ENCODE results near the gene FZD8. TPM values are rescaled to one million over a fixed set of nuclear protein-coding genes. Genes with fewer than 3 reads are reported as not detected.
"Not testable (repeated sequence)": the region's sequence is repeated elsewhere in the genome, so short reads cannot be mapped to it uniquely, and the experiment has no call there.

FZD8 gene, protein sequence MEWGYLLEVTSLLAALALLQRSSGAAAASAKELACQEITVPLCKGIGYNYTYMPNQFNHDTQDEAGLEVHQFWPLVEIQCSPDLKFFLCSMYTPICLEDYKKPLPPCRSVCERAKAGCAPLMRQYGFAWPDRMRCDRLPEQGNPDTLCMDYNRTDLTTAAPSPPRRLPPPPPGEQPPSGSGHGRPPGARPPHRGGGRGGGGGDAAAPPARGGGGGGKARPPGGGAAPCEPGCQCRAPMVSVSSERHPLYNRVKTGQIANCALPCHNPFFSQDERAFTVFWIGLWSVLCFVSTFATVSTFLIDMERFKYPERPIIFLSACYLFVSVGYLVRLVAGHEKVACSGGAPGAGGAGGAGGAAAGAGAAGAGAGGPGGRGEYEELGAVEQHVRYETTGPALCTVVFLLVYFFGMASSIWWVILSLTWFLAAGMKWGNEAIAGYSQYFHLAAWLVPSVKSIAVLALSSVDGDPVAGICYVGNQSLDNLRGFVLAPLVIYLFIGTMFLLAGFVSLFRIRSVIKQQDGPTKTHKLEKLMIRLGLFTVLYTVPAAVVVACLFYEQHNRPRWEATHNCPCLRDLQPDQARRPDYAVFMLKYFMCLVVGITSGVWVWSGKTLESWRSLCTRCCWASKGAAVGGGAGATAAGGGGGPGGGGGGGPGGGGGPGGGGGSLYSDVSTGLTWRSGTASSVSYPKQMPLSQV
- 6.6 TPM in 2 replicates for polyA plus RNA-seq (2013)

GRCh38 chr10:35642035-35642792, at the start of gene FZD8:
Gene FZD8, minus strand, starts transcription at chr10:35642296. Its CDS starts 867 bp downstream, at chr10:35641429.
- H4K8ac ChIP-seq (ENCODE audit: low read depth, low read length): peak within 1 kb of the TSS; percentile 45
- peak within 1 kb of the TSS; percentile 74 for H2AFZ ChIP-seq (ENCODE audit: insufficient read depth, low read length, poor library complexity)
- H3K79me1 ChIP-seq (ENCODE audit: low read length): peaks cover 17% of the 10 kb centered on the region
- peak within 1 kb of the TSS; percentile 75 for H4K91ac ChIP-seq (ENCODE audit: low read depth, low read length)
- no peak within 1 kb of the TSS for H2AK5ac ChIP-seq (ENCODE audit: low read length)
- H3K9me3 ChIP-seq (ENCODE audit: insufficient read depth, low read depth, low read length): peaks cover 6% of the 10 kb centered on the region
- H3K36me3 ChIP-seq (ENCODE audit: control insufficient read depth in 1 of 2, insufficient read depth in 2 of 2, low read length in 2 of 2): peaks cover 0 to 4% of the 10 kb centered on the region in 2 experiments
- H3K9ac ChIP-seq (ENCODE audit: low read length): peak within 1 kb of the TSS; percentile 92
- peak within 1 kb of the TSS; percentile 22 for H3K4ac ChIP-seq (ENCODE audit: low read depth, low read length)
- peaks cover 11 to 18% of the 10 kb centered on the region in 2 experiments for H3K4me1 ChIP-seq (ENCODE audit: control insufficient read depth in 1 of 2, insufficient read depth in 2 of 2, low read length in 2 of 2)
- H3K4me3 ChIP-seq (ENCODE audit: low read depth, low read length): peak within 1 kb of the TSS; percentile 87
- no peak within 1 kb of the TSS for H2BK12ac ChIP-seq (ENCODE audit: low read length)
- H3K23ac ChIP-seq (ENCODE audit: low read length): no peak within 1 kb of the TSS
- WGBS (ENCODE audit: extremely low coverage, insufficient coverage, insufficient read length): no CpG with 5 or more reads among the region's 80 CpGs
- H2BK5ac ChIP-seq (ENCODE audit: low read depth, low read length, poor library complexity): peak within 1 kb of the TSS; percentile 58
- peak within 1 kb of the TSS; percentile 46 for H3K14ac ChIP-seq (ENCODE audit: low read length)
- peaks cover 4% of the 10 kb centered on the region for H3K79me2 ChIP-seq (ENCODE audit: control insufficient read depth, insufficient read depth, low read length, poor library complexity)
- H3K18ac ChIP-seq (ENCODE audit: low read length): peak within 1 kb of the TSS; percentile 5
- peak within 1 kb of the TSS; percentile 72 for H3K4me2 ChIP-seq (ENCODE audit: low read length)
- H2BK120ac ChIP-seq (ENCODE audit: insufficient read depth, low read length, poor library complexity): peak within 1 kb of the TSS; percentile 44
- peak within 1 kb of the TSS; percentile 83 for H3K27ac ChIP-seq (ENCODE audit: low read depth, low read length)
- peaks cover 2% of the 10 kb centered on the region for H3K27me3 ChIP-seq (ENCODE audit: insufficient read depth, low read length)
- DNase-seq: peak; percentile 96 to 98
- H4K12ac ChIP-seq (ENCODE audit: low read depth, low read length): peak within 1 kb of the TSS; percentile 54

DNA sequence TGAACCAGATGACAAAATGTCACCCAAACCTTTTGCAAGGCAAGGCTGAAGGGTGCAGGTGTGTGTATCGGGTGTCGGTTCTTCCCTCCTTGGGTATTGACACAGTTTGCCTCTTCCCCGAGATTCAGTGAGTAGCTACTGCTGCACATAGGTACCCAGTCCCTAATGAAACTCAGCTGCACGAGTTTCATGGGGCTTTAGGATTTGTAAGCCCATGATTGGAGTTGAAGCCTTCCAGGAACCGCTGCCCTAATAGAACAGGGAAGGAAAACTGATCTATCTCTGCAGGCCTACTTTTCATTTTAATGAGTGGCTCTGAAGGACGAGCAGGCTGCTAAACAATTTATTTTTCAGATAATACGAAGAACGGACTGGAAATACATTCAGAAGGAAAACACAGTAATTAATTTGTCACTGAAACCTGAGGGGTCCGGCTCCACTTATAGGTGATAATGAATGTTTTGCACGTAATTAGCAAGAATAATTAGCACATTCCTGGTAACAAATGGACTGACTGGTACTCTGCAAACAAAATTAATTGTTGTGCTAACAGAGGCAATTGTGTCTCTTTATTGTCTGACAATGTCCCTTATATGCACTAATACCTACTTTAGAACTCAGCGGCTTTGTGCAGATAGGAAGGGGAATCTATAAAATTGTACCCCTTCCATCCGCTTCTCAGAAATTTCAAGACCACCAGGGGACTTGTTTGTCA, 49.6 kb upstream of the FZD8 start:
- H2BK12ac ChIP-seq (ENCODE audit: low read length): no peak overlapping the region
- no peak overlapping the region for H2AFZ ChIP-seq (ENCODE audit: insufficient read depth, low read length, poor library complexity)
- no peaks in the 10 kb centered on the region for H3K27me3 ChIP-seq (ENCODE audit: insufficient read depth, low read length)
- no peak for DNase-seq
- H3K4me1 ChIP-seq (ENCODE audit: control insufficient read depth in 1 of 2, insufficient read depth in 2 of 2, low read length in 2 of 2): no peaks in the 10 kb centered on the region
- H3K4ac ChIP-seq (ENCODE audit: low read depth, low read length): no peak overlapping the region
- H4K91ac ChIP-seq (ENCODE audit: low read depth, low read length): no peak overlapping the region
- no CpG with 5 or more reads among the region's 12 CpGs for WGBS (ENCODE audit: extremely low coverage, insufficient coverage, insufficient read length)
- H3K27ac ChIP-seq (ENCODE audit: low read depth, low read length): no peak overlapping the region
- H3K9ac ChIP-seq (ENCODE audit: low read length): no peak overlapping the region
- H2BK120ac ChIP-seq (ENCODE audit: insufficient read depth, low read length, poor library complexity): no peak overlapping the region
- no peak overlapping the region for H2BK5ac ChIP-seq (ENCODE audit: low read depth, low read length, poor library complexity)
- H3K79me1 ChIP-seq (ENCODE audit: low read length): no peaks in the 10 kb centered on the region
- no peaks in the 10 kb centered on the region for H3K9me3 ChIP-seq (ENCODE audit: insufficient read depth, low read depth, low read length)
- H3K36me3 ChIP-seq (ENCODE audit: control insufficient read depth in 1 of 2, insufficient read depth in 2 of 2, low read length in 2 of 2): no peaks in the 10 kb centered on the region
- no peak overlapping the region for H4K8ac ChIP-seq (ENCODE audit: low read depth, low read length)
- H3K4me3 ChIP-seq (ENCODE audit: low read depth, low read length): no peak overlapping the region
- H3K14ac ChIP-seq (ENCODE audit: low read length): no peak overlapping the region
- no peak overlapping the region for H3K18ac ChIP-seq (ENCODE audit: low read length)
- no peak overlapping the region for H3K23ac ChIP-seq (ENCODE audit: low read length)
- no peak overlapping the region for H4K12ac ChIP-seq (ENCODE audit: low read depth, low read length)
- no peak overlapping the region for H3K4me2 ChIP-seq (ENCODE audit: low read length)
- H3K79me2 ChIP-seq (ENCODE audit: control insufficient read depth, insufficient read depth, low read length, poor library complexity): no peaks in the 10 kb centered on the region
- H2AK5ac ChIP-seq (ENCODE audit: low read length): no peak overlapping the region

GRCh38 chr10:35690534-35690933, 48.4 kb upstream of the FZD8 start:
- Histone ChIP-seq H3K23ac (ENCODE audit: low read length) (no peak overlapping the region), H3K27ac (ENCODE audit: low read depth, low read length) (no peak overlapping the region), H2BK12ac (ENCODE audit: low read length) (no peak overlapping the region), H4K12ac (ENCODE audit: low read depth, low read length) (no peak overlapping the region), H3K4me2 (ENCODE audit: low read length) (no peak overlapping the region), H3K36me3 (ENCODE audit: control insufficient read depth in 1 of 2, insufficient read depth in 2 of 2, low read length in 2 of 2) (no peaks in the 10 kb centered on the region), H3K4me1 (ENCODE audit: control insufficient read depth in 1 of 2, insufficient read depth in 2 of 2, low read length in 2 of 2) (no peaks in the 10 kb centered on the region), H4K8ac (ENCODE audit: low read depth, low read length) (no peak overlapping the region), H3K18ac (ENCODE audit: low read length) (no peak overlapping the region), H3K79me1 (ENCODE audit: low read length) (no peaks in the 10 kb centered on the region), H3K9me3 (ENCODE audit: insufficient read depth, low read depth, low read length) (no peaks in the 10 kb centered on the region), H2AK5ac (ENCODE audit: low read length) (no peak overlapping the region), H2BK120ac (ENCODE audit: insufficient read depth, low read length, poor library complexity) (no peak overlapping the region), H3K79me2 (ENCODE audit: control insufficient read depth, insufficient read depth, low read length, poor library complexity) (no peaks in the 10 kb centered on the region), H3K14ac (ENCODE audit: low read length) (no peak overlapping the region), H2AFZ (ENCODE audit: insufficient read depth, low read length, poor library complexity) (no peak overlapping the region), H3K9ac (ENCODE audit: low read length) (no peak overlapping the region), H4K91ac (ENCODE audit: low read depth, low read length) (no peak overlapping the region), H3K4me3 (ENCODE audit: low read depth, low read length) (no peak overlapping the region), H3K4ac (ENCODE audit: low read depth, low read length) (no peak overlapping the region), H2BK5ac (ENCODE audit: low read depth, low read length, poor library complexity) (no peak overlapping the region), H3K27me3 (ENCODE audit: insufficient read depth, low read length) (no peaks in the 10 kb centered on the region)
- no CpG with 5 or more reads among the region's 5 CpGs for WGBS (ENCODE audit: extremely low coverage, insufficient coverage, insufficient read length)
- DNase-seq: no peak

DNA sequence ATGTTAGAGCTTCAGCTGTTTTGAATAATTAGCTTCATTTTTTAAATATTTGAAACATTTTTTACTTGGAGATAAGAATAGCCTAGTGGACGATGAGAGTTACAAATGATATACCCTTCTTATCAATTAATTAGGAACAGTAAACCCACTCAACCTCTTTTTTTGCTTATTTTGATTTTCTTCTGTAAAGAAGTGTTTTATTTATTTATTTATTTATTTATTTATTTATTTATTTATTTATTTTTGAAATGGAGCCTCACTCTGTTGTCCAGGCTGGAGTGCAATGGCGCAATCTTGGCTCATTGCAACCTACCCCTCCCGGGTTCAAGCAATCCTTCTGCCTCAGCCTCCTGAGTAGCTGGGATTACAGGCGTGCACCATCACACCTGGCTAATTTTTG, 43.8 kb upstream of the FZD8 start:
- not testable (repeated sequence) for H3K23ac ChIP-seq (ENCODE audit: low read length); H3K4me1 ChIP-seq (ENCODE audit: control insufficient read depth in 1 of 2, insufficient read depth in 2 of 2, low read length in 2 of 2); H3K4ac ChIP-seq (ENCODE audit: low read depth, low read length); H4K8ac ChIP-seq (ENCODE audit: low read depth, low read length); DNase-seq; H3K9me3 ChIP-seq (ENCODE audit: insufficient read depth, low read depth, low read length); H3K27ac ChIP-seq (ENCODE audit: low read depth, low read length); H3K4me3 ChIP-seq (ENCODE audit: low read depth, low read length); H3K79me2 ChIP-seq (ENCODE audit: control insufficient read depth, insufficient read depth, low read length, poor library complexity); H3K14ac ChIP-seq (ENCODE audit: low read length); H3K18ac ChIP-seq (ENCODE audit: low read length); H2BK12ac ChIP-seq (ENCODE audit: low read length); H2BK120ac ChIP-seq (ENCODE audit: insufficient read depth, low read length, poor library complexity); H4K91ac ChIP-seq (ENCODE audit: low read depth, low read length); H2BK5ac ChIP-seq (ENCODE audit: low read depth, low read length, poor library complexity); H3K36me3 ChIP-seq (ENCODE audit: control insufficient read depth in 1 of 2, insufficient read depth in 2 of 2, low read length in 2 of 2); H3K27me3 ChIP-seq (ENCODE audit: insufficient read depth, low read length); H3K9ac ChIP-seq (ENCODE audit: low read length); H3K4me2 ChIP-seq (ENCODE audit: low read length); H4K12ac ChIP-seq (ENCODE audit: low read depth, low read length); H2AK5ac ChIP-seq (ENCODE audit: low read length); H3K79me1 ChIP-seq (ENCODE audit: low read length); H2AFZ ChIP-seq (ENCODE audit: insufficient read depth, low read length, poor library complexity)
- no CpG with 5 or more reads among the region's 4 CpGs for WGBS (ENCODE audit: extremely low coverage, insufficient coverage, insufficient read length)
